Measurements from ENCODE around the gene SH3GL2. TPM values are rescaled to one million over a fixed set of nuclear protein-coding genes. Genes with fewer than 3 reads are reported as not detected.

Gene SH3GL2
- total and polyA plus RNA-seq, 2 donors (not counting 3 experiments of a cell fraction or from before 2014, with no cell fraction given): 0.12 TPM; not detected in 1

DNA sequence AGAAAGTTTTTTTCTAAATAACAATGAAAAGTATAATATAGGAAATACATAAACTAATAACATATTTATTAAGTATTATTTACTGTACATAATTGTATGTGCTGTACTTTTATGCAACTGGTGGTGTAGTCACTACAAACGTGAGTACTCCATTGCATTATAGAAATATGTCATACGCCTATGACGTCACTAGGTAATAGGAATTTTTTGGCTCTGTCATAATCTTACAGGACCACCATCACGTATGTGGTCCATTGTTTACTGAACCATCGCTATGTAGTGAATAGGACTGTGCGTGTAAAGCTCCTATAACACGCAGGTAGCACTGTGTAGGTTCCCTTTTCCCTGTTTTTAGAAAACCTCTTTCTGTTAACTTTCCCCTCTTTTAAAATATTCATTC is 255.0 kb downstream of the SH3GL2 start:
- POLR2A ChIA-PET: no interaction called here
- Histone ChIP-seq H3K36me3 (ENCODE audit: control insufficient read depth in 2 of 2, extremely low read depth in 1 of 2, insufficient read depth in 2 of 2, low read length in 2 of 2) (no peaks in the 10 kb centered on the region), H3K4me1 (ENCODE audit: control insufficient read depth, extremely low read depth, insufficient read depth, low read length) (no peaks in the 10 kb centered on the region), H3K9ac (replicated peaks; ENCODE audit: extremely low read depth, insufficient read depth, low read length) (no peak overlapping the region), H2AFZ (ENCODE audit: low read depth, low read length) (no peak overlapping the region), H4K20me1 (replicated peaks; ENCODE audit: control insufficient read depth, extremely low read depth, insufficient read depth, low read length) (no peaks in the 10 kb centered on the region), H3K27ac (ENCODE audit: insufficient read depth, low read depth, low read length) (no peak overlapping the region), H3K4me3 (replicated peaks in 1 of 3; ENCODE audit: insufficient read depth in 1 of 3, low read depth in 1 of 3, low read length in 3 of 3) (no peak overlapping the region), H3K27me3 (ENCODE audit: control insufficient read depth in 2 of 2, insufficient read depth in 2 of 2, low read length in 2 of 2) (no peaks in the 10 kb centered on the region), H3K4me2 (ENCODE audit: insufficient read depth, low read length) (no peak overlapping the region), H3K9me1 (replicated peaks; ENCODE audit: control insufficient read depth, extremely low read depth, insufficient read depth, low read length) (no peaks in the 10 kb centered on the region), H3K79me2 (ENCODE audit: control insufficient read depth, insufficient read depth, low read length) (no peaks in the 10 kb centered on the region), H3K9me3 (replicated peaks; ENCODE audit: control insufficient read depth, insufficient read depth, low read length) (no peaks in the 10 kb centered on the region)
- FAIRE-seq (no peak), DNase-seq (ENCODE audit: low read depth, low spot score) (no peak)
- BruUV-seq (replicated peaks): no TSS peak
- CTCF ChIA-PET: interaction anchor here (1.4 to 2.0 kb wide), 2 partner anchors 23 to 380 kb away, joined by 3 to 11 read pairs; no protein-coding TSS in a partner anchor
- dilution Hi-C loops (cut with MboI; ENCODE audit: extremely low pct_ligation_motif_present, low sequenced_read_pairs) (no loop called here), intact Hi-C loops (cut with micrococcal nuclease) (no loop called here)
- TF ChIP-seq, protein P1, sequence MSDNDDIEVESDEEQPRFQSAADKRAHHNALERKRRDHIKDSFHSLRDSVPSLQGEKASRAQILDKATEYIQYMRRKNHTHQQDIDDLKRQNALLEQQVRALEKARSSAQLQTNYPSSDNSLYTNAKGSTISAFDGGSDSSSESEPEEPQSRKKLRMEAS (IDR thresholded peaks at IDR 0.05; ENCODE audit: insufficient read depth, insufficient read length): no peak
- TF ChIP-seq MYC (IDR thresholded peaks at IDR 0.05; ENCODE audit: low read depth, low read length) (no peak), FOS (IDR thresholded peaks at IDR 0.05; ENCODE audit: borderline replicate concordance, insufficient read depth, low read length) (no peak), POLR2A (IDR thresholded peaks at IDR 0.05; ENCODE audit: low read depth, low read length) (no peak), JUN (IDR thresholded peaks at IDR 0.05; ENCODE audit: borderline replicate concordance, insufficient read depth, insufficient read length, low read depth) (no peak), EZH2 (IDR thresholded peaks at IDR 0.05; ENCODE audit: borderline replicate concordance, low read depth, low read length, severe bottlenecking) (no peak), GATA2 (IDR thresholded peaks at IDR 0.05; ENCODE audit: insufficient read depth, insufficient read length, low read depth, low read length) (no peak), POLR2AphosphoS5 (IDR thresholded peaks at IDR 0.05; ENCODE audit: insufficient read depth, low read depth, low read length) (no peak)
- TF ChIP-seq, protein P2, sequence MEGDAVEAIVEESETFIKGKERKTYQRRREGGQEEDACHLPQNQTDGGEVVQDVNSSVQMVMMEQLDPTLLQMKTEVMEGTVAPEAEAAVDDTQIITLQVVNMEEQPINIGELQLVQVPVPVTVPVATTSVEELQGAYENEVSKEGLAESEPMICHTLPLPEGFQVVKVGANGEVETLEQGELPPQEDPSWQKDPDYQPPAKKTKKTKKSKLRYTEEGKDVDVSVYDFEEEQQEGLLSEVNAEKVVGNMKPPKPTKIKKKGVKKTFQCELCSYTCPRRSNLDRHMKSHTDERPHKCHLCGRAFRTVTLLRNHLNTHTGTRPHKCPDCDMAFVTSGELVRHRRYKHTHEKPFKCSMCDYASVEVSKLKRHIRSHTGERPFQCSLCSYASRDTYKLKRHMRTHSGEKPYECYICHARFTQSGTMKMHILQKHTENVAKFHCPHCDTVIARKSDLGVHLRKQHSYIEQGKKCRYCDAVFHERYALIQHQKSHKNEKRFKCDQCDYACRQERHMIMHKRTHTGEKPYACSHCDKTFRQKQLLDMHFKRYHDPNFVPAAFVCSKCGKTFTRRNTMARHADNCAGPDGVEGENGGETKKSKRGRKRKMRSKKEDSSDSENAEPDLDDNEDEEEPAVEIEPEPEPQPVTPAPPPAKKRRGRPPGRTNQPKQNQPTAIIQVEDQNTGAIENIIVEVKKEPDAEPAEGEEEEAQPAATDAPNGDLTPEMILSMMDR (IDR thresholded peaks at IDR 0.05; ENCODE audit: extremely low read depth in 1 of 2, insufficient read depth in 1 of 2, low read depth in 1 of 2, low read length in 2 of 2): no peak
